ENCODE measurements around the gene TET3. TPM values are rescaled to one million over a fixed set of nuclear protein-coding genes. Genes with fewer than 3 reads are reported as not detected.
"Not testable (repeated sequence)": the region's sequence is repeated elsewhere in the genome, so short reads cannot be mapped to it uniquely, and the experiment has no call there.

Gene TET3
- total RNA-seq = 1 to 10 TPM; 2.5 to 3.3 (median 2.9) TPM
- 1.1 TPM for polyA plus RNA-seq
- long read RNA-seq, donor 1, partial matches to known transcripts = 0 of 1 reads
- long read RNA-seq, donor 1, other reads (novel, unspliced or antisense) = 1 of 1 reads
- long read RNA-seq, donor 2 = 0 reads
- long read RNA-seq, donor 3, partial matches to known transcripts = 0 of 1 reads
- long read RNA-seq, donor 3, other reads (novel, unspliced or antisense) = 1 of 1 reads
- long read RNA-seq, donor 4, partial matches to known transcripts = 0 of 1 reads
- long read RNA-seq, donor 4, other reads (novel, unspliced or antisense) = 1 of 1 reads

- 2% methylated on average over 79 of the region's 85 CpGs for WGBS
- ATAC-seq (peak; percentile 31 to 54), DNase-seq (peak; percentile 44 to 79 (median 71))
- Histone ChIP-seq H3K27me3 (ENCODE audit: control insufficient read depth, insufficient read depth) (no peaks in the 10 kb centered on the region), H3K4me3 (ENCODE audit: low read length) (peak within 1 kb of the TSS; percentile 96), H3K4me1 (ENCODE audit: control insufficient read depth, insufficient read depth, low read length) (peaks cover 14% of the 10 kb centered on the region), H3K27ac (ENCODE audit: low read length) (peak within 1 kb of the TSS; percentile 23), H3K9me3 (ENCODE audit: control insufficient read depth, low read length) (no peaks in the 10 kb centered on the region)
- intact Hi-C loops (cut with DNase I) = loop anchor here in 2 of 4 donors (10.0 kb wide), 3 partner anchors 50 to 160 kb away; partner anchors contain the start of genes DGUOK (in 1 of the 2) and STAMBP (in 1 of the 2)
Measured at GRCh38 chr2:73984203-73984921, at the start of gene TET3. TSS of gene TET3 (plus strand) at chr2:73984910. CDS start at chr2:73986404, 1,494 bp downstream.

DNA sequence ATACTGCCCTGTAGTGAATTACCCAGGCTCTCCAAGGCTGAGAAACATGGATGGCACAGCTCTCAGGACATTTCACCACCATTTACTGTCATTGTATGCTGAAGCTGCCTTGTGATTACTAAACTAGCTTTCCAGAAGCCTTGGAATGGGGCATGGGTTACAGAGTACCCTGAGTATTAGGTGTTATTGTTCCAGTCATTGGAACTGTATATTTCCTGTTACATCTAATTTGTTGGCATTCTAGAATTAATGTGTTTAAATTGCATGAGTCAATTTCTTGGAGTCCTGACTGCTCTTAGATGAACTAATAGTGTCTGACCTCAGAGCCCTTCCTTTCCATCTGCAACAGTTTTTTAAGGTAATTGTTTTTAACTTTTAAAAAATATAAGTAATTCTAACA is 49.1 kb upstream of the TET3 start:
- Histone ChIP-seq H3K27me3 (ENCODE audit: control insufficient read depth, insufficient read depth) (no peaks in the 10 kb centered on the region), H3K9me3 (ENCODE audit: control insufficient read depth, low read length) (no peaks in the 10 kb centered on the region), H3K4me3 (ENCODE audit: low read length) (no peak overlapping the region), H3K4me1 (ENCODE audit: control insufficient read depth, insufficient read depth, low read length) (peaks cover 9% of the 10 kb centered on the region), H3K27ac (ENCODE audit: low read length) (no peak overlapping the region)
- ATAC-seq (no peak), DNase-seq (no peak)
- intact Hi-C loops (cut with DNase I) = loop anchor here in 1 of 4 donors (10.0 kb wide), 1 partner anchor 49 kb away; the partner anchor contains the start of gene TET3

DNA sequence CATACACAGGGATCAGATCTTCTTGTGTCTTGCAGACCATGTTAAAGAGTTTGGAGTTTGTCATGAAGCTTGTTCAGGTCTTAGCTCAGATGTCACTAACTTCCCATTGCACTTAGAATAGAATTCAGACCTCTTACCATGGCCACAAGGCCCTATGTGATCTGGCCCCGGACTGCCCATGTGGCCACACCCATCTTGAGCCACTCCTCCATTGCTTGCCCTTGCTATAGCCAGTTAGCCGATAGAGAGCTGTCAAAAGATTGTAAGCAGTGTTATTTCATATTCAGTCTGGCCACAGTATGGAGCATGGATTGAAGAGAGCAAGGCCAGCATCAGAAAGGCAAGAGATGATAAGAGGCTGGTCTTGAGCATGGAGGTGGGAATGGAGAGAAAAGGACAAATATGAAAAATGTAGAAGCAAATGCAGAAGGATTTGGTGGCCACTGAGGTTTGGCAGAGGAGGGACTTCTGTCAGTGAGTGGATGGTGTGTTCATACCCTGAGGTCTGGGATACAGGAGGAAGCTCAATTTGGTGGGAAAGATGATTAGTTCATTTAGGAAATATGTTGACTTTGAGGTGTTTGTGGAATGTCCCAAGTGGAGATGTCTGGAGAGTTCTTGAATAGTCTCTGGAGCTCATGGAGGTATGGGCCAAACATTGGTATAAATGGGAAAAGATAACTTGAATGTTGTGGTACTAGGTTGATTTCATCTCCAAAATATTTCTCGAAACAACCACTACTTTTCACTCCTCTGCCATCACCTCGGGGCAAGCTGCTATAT is 47.4 kb upstream of the TET3 start:
- peaks cover 7% of the 10 kb centered on the region for H3K4me1 ChIP-seq (ENCODE audit: control insufficient read depth, insufficient read depth, low read length)
- WGBS = 88% methylated on average over 4 of the region's 4 CpGs

DNA sequence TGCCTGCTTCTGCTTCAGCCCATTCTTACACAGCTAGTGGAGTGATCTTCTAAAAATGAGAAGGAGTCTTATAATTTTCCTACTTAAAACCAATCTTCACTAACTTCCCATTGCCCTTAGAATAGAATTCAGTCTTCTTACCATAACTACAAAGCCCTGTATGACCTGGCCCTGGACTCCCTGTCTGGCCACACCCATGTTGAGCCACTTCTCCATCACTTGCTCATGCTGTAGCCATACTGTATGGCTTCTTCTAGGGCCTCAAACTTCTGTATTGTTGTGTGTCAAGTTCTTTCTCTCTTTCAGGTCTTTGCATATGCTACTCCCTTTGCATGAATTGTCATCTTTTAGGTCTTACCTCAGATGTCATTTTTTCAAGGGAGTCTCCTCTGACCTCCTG is 46.8 kb upstream of the TET3 start:
- Histone ChIP-seq H3K9me3 (ENCODE audit: control insufficient read depth, low read length) (no peaks in the 10 kb centered on the region), H3K27me3 (ENCODE audit: control insufficient read depth, insufficient read depth) (no peaks in the 10 kb centered on the region), H3K27ac (ENCODE audit: low read length) (no peak overlapping the region), H3K4me3 (ENCODE audit: low read length) (no peak overlapping the region), H3K4me1 (ENCODE audit: control insufficient read depth, insufficient read depth, low read length) (peaks cover 7% of the 10 kb centered on the region)
- DNase-seq (no peak), ATAC-seq (no peak)
- intact Hi-C loops (cut with DNase I) = loop anchor here in 1 of 4 donors (10.0 kb wide), 1 partner anchor 47 kb away; the partner anchor contains the start of gene TET3

More for the DNA sequence above, 47.4 kb upstream of the TET3 start:
- no peak for ATAC-seq
- intact Hi-C loops (cut with DNase I) = loop anchor here in 1 of 4 donors (10.0 kb wide), 1 partner anchor 48 kb away; the partner anchor contains the start of gene TET3
- Histone ChIP-seq H3K27ac (ENCODE audit: low read length) (no peak overlapping the region), H3K9me3 (ENCODE audit: control insufficient read depth, low read length) (no peaks in the 10 kb centered on the region), H3K4me3 (ENCODE audit: low read length) (no peak overlapping the region), H3K27me3 (ENCODE audit: control insufficient read depth, insufficient read depth) (no peaks in the 10 kb centered on the region)
- DNase-seq = no peak

- 83% methylated on average over 5 of the region's 5 CpGs for WGBS
- H3K4me1 ChIP-seq (ENCODE audit: control insufficient read depth, insufficient read depth, low read length) = peaks cover 7% of the 10 kb centered on the region
Measured at GRCh38 chr2:73938718-73939352, 45.9 kb upstream of the TET3 start.

DNA sequence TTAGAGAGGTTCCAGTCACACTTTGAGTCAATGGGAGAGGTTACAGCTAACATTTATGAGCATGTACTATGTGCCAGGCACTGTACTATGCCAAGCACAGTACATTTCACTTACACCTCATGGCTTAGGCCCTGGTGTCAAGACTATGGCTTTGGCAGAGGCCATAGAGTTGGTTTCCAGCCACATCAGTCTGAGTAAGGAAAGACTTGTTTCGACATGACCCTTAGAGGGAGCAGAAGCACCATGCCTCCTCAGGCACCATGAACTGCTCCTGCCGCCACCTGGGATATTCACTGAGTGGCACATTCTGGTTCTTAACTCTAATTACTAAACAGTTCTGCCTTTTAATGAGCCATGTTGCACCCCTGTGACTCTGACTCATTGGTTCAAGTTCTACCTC is 45.3 kb upstream of the TET3 start:
- DNase-seq = peak in 1 of 3 donors; percentile 50

More at GRCh38 chr2:73938718-73939352, 45.9 kb upstream of the TET3 start:
- no peaks in the 10 kb centered on the region for H3K9me3 ChIP-seq (ENCODE audit: control insufficient read depth, low read length)
- H3K27me3 ChIP-seq (ENCODE audit: control insufficient read depth, insufficient read depth) = no peaks in the 10 kb centered on the region
- no peak overlapping the region for H3K27ac ChIP-seq (ENCODE audit: low read length)
- intact Hi-C loops (cut with DNase I) = loop anchor here in 1 of 4 donors (10.0 kb wide), 1 partner anchor 46 kb away; the partner anchor contains the start of gene TET3
- DNase-seq = no peak
- H3K4me3 ChIP-seq (ENCODE audit: low read length) = no peak overlapping the region
- no peak for ATAC-seq

DNA sequence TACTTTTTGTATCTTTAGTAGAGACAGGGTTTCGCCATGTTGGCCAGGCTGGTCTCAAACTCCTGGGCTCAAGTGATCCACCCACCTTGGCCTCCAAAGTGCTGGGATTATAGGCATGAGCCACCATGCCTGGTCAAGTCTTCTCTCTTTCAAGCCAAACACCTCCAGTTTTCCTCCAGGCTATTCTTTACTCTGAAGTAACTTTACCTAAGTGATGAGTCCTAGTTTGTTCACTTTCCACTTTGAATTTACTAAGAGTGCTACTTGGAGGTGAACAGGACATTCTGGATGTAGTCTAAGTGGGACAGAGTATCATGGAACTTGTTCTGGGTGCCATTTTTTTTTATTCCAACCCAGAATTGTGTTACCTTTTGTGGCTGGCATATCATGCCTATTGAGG is 44.6 kb upstream of the TET3 start:
- H3K4me1 ChIP-seq (ENCODE audit: control insufficient read depth, insufficient read depth, low read length); H3K27ac ChIP-seq (ENCODE audit: low read length); intact Hi-C loops (cut with DNase I): not testable (repeated sequence)

More for the DNA sequence above, 45.3 kb upstream of the TET3 start:
- Histone ChIP-seq H3K9me3 (ENCODE audit: control insufficient read depth, low read length) (no peaks in the 10 kb centered on the region), H3K4me1 (ENCODE audit: control insufficient read depth, insufficient read depth, low read length) (peaks cover 7% of the 10 kb centered on the region), H3K27me3 (ENCODE audit: control insufficient read depth, insufficient read depth) (no peaks in the 10 kb centered on the region), H3K4me3 (ENCODE audit: low read length) (no peak overlapping the region), H3K27ac (ENCODE audit: low read length) (peak overlapping the region; percentile 3)
- intact Hi-C loops (cut with DNase I) = loop anchor here in 1 of 4 donors (10.0 kb wide), 1 partner anchor 45 kb away; the partner anchor contains the start of gene TET3
- 91% methylated on average over 2 of the region's 2 CpGs for WGBS
- peak; percentile 82 to 84 for ATAC-seq

GRCh38 chr2:73942664-73943063 is 42.0 kb upstream of the TET3 start:
- no peaks in the 10 kb centered on the region for H3K9me3 ChIP-seq (ENCODE audit: control insufficient read depth, low read length)
- no peak for ATAC-seq
- no peak for DNase-seq
- 62% methylated on average over 2 of the region's 2 CpGs for WGBS
- H3K4me1 ChIP-seq (ENCODE audit: control insufficient read depth, insufficient read depth, low read length) = peaks cover 3% of the 10 kb centered on the region
- no peak overlapping the region for H3K4me3 ChIP-seq (ENCODE audit: low read length)
- no peaks in the 10 kb centered on the region for H3K27me3 ChIP-seq (ENCODE audit: control insufficient read depth, insufficient read depth)
- no peak overlapping the region for H3K27ac ChIP-seq (ENCODE audit: low read length)
- intact Hi-C loops (cut with DNase I) = no loop called here

More for the DNA sequence above, 44.6 kb upstream of the TET3 start:
- H3K4me3 ChIP-seq (ENCODE audit: low read length); H3K9me3 ChIP-seq (ENCODE audit: control insufficient read depth, low read length); H3K27me3 ChIP-seq (ENCODE audit: control insufficient read depth, insufficient read depth); ATAC-seq; DNase-seq: not testable (repeated sequence)
- WGBS = 98% methylated on average over 1 of the region's 1 CpG

DNA sequence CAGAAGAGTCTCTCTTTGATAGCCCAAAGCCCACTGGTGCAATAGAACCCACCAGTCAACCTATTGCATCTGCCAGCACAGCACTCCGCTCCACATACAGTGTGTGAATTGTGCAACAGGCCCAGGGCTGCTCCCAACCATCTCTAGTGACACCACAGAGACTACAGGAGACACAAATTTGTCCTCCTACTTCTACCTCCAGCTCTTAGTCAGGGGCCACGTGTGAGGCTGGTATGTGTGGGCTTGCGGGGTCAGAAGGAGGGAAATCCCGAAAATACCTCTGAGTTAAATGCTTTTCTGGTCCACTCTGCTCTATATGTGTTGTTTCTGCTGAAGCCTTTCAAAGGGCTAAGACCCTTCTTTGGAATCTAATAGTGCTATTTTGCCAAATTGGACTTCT is 40.0 kb upstream of the TET3 start:
- H3K27ac ChIP-seq (ENCODE audit: low read length) = no peak overlapping the region
- H3K4me3 ChIP-seq (ENCODE audit: low read length) = no peak overlapping the region
- DNase-seq = no peak
- H3K9me3 ChIP-seq (ENCODE audit: control insufficient read depth, low read length) = no peaks in the 10 kb centered on the region
- H3K27me3 ChIP-seq (ENCODE audit: control insufficient read depth, insufficient read depth) = no peaks in the 10 kb centered on the region
- H3K4me1 ChIP-seq (ENCODE audit: control insufficient read depth, insufficient read depth, low read length) = no peaks in the 10 kb centered on the region
- intact Hi-C loops (cut with DNase I) = no loop called here
- ATAC-seq = no peak
- WGBS = 94% methylated on average over 4 of the region's 4 CpGs

DNA sequence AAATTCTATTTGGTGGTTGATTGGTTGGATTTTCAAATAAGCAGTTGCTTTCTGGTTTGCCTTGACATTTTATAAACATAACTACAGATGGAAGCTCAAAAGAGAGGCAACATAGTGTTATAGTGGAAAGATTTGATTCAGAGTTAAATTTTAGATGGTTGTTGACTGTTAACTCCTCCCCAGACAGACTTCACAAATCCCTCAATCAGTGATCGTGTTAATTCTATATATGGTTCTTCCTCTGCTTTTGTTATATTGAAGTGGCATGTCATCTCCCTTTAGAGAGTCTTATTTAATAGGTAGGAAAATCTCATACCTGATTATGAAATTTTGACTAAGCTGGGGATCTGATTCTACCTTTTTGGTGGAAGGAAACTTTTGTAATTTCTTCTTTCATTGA is 38.5 kb upstream of the TET3 start:
- no peak for ATAC-seq
- intact Hi-C loops (cut with DNase I) = no loop called here

More for the DNA sequence above, 38.5 kb upstream of the TET3 start:
- Histone ChIP-seq H3K4me1 (ENCODE audit: control insufficient read depth, insufficient read depth, low read length) (no peaks in the 10 kb centered on the region), H3K9me3 (ENCODE audit: control insufficient read depth, low read length) (no peaks in the 10 kb centered on the region), H3K4me3 (ENCODE audit: low read length) (no peak overlapping the region), H3K27me3 (ENCODE audit: control insufficient read depth, insufficient read depth) (no peaks in the 10 kb centered on the region), H3K27ac (ENCODE audit: low read length) (no peak overlapping the region)
- WGBS = 80% methylated on average over 1 of the region's 1 CpG
- DNase-seq = no peak
